ENCODE results near the gene PITX2. TPM values are rescaled to one million over a fixed set of nuclear protein-coding genes. Genes with fewer than 3 reads are reported as not detected.

PITX2 gene
- total RNA-seq, 1 experiment from 2014 or later, result 8.5 TPM

DNA sequence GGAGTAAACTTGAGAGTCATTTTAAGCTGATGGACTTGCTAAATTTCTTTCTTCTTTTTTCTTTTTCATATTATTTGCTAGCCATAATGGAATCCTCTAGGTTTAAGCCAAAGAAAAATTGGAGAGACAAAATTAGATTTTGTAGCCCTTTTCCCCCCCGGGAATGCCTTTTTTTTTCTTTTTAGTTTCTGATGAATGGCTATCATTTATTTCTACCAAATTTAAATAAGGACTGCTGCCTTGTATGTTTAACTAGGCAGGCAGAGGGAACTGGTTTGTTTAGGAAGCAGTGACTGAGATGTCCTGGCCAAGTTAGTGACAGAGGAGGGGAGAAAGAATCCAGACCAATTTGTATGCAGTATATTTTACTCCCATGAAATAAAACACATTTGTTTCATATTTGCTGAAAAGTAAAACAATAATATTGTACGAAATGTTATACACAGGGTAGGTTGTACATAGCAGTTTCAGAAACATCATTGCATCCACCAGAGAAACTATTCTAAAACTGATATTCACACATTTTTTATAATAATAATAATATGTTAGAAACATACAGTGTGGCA lies 5.7 kb downstream of the PITX2 start:
- no peak overlapping the region for H4K8ac ChIP-seq (replicated peaks; ENCODE audit: insufficient read length, low read depth, low read length)
- Mint-ChIP-seq H3K27ac (no peak overlapping the region), H3K27me3 (ENCODE audit: low read depth) (peaks cover 99% of the 10 kb centered on the region), H3K4me1 (peaks cover 70 to 86% of the 10 kb centered on the region in 2 experiments), H3K9me3 (peaks cover 0 to 9% of the 10 kb centered on the region in 2 experiments; a peak in 2 of 5 replicates), H3K4me3 (no peak overlapping the region; a peak in 1 of 5 replicates), H3K36me3 (ENCODE audit: insufficient read depth in 1 of 3, low read depth in 3 of 3) (no peaks in the 10 kb centered on the region; a peak in 1 of 7 replicates)
- no peak overlapping the region for H3K18ac ChIP-seq (ENCODE audit: insufficient read length, low read depth, low read length)
- H3K4ac ChIP-seq (ENCODE audit: low read depth, low read length), result no peak overlapping the region
- no peak overlapping the region for H3K14ac ChIP-seq (ENCODE audit: insufficient read depth, low read length)
- peaks cover 37% of the 10 kb centered on the region for H3K23me2 ChIP-seq (ENCODE audit: insufficient read length, low read depth, low read length, poor library complexity, severe bottlenecking)
- WGBS (ENCODE audit: extremely low coverage, insufficient read length, low lambda C conversion rate), result no CpG with 5 or more reads among the region's 2 CpGs
- no peaks in the 10 kb centered on the region for H4K20me1 ChIP-seq (ENCODE audit: control insufficient read depth, insufficient read depth, insufficient read length)
- no peak overlapping the region for H3T11ph ChIP-seq (ENCODE audit: low read length)
- no peak overlapping the region for H4K5ac ChIP-seq (ENCODE audit: insufficient read length, low read depth, low read length)
- peaks cover 83% of the 10 kb centered on the region for H3K27me3 ChIP-seq (ENCODE audit: insufficient read depth, low read length)
- TF ChIP-seq, protein P1, sequence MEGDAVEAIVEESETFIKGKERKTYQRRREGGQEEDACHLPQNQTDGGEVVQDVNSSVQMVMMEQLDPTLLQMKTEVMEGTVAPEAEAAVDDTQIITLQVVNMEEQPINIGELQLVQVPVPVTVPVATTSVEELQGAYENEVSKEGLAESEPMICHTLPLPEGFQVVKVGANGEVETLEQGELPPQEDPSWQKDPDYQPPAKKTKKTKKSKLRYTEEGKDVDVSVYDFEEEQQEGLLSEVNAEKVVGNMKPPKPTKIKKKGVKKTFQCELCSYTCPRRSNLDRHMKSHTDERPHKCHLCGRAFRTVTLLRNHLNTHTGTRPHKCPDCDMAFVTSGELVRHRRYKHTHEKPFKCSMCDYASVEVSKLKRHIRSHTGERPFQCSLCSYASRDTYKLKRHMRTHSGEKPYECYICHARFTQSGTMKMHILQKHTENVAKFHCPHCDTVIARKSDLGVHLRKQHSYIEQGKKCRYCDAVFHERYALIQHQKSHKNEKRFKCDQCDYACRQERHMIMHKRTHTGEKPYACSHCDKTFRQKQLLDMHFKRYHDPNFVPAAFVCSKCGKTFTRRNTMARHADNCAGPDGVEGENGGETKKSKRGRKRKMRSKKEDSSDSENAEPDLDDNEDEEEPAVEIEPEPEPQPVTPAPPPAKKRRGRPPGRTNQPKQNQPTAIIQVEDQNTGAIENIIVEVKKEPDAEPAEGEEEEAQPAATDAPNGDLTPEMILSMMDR (conservative IDR thresholded peaks at IDR 0.05), result no peak
- no peak overlapping the region for H4K91ac ChIP-seq (ENCODE audit: insufficient read length, low read depth, low read length)
- no peak overlapping the region for H3K4me2 ChIP-seq (ENCODE audit: insufficient read depth, insufficient read length, low read length)
- no peak overlapping the region for H3K23ac ChIP-seq (ENCODE audit: insufficient read length, low read depth, low read length)
- no peak overlapping the region for H2BK20ac ChIP-seq (ENCODE audit: low read depth, low read length, poor library complexity, severe bottlenecking)
- H3K4me1 ChIP-seq (ENCODE audit: insufficient read depth, low read length), result peaks cover 2% of the 10 kb centered on the region; the same call in 1 of the 2 replicates
- H3K9ac ChIP-seq (ENCODE audit: extremely low read depth, insufficient read length, low read length), result no peak overlapping the region
- no peak overlapping the region for H2BK120ac ChIP-seq (ENCODE audit: low read depth, low read length, poor library complexity, severe bottlenecking)
- H3K79me1 ChIP-seq (ENCODE audit: insufficient read depth, low read depth, low read length, poor library complexity, severe bottlenecking), result no peaks in the 10 kb centered on the region
- H3K9me3 ChIP-seq (ENCODE audit: control insufficient read depth, low read depth, low read length), result no peaks in the 10 kb centered on the region
- no peaks in the 10 kb centered on the region for H3K79me2 ChIP-seq (ENCODE audit: insufficient read depth, low read length)
- no peak for DNase-seq
- H2BK12ac ChIP-seq (ENCODE audit: insufficient read length, low read depth, low read length), result no peak overlapping the region
- H2BK5ac ChIP-seq (ENCODE audit: insufficient read length, low read length), result no peak overlapping the region
- no peak overlapping the region for H3K56ac ChIP-seq (ENCODE audit: insufficient read length, low read depth, low read length)
- H2AK5ac ChIP-seq (ENCODE audit: insufficient read length, low read length), result no peak overlapping the region
- H3K27ac ChIP-seq (ENCODE audit: insufficient read length, low read depth, low read length), result no peak overlapping the region
- no peak overlapping the region for H2AFZ ChIP-seq (ENCODE audit: low read length)
- H2BK15ac ChIP-seq (ENCODE audit: low read depth, low read length), result no peak overlapping the region

All from H9 (cell line).